ENCODE data around the gene F11. TPM values are rescaled to one million over a fixed set of nuclear protein-coding genes. Genes with fewer than 3 reads are reported as not detected.
"Not testable (repeated sequence)": the region's sequence is repeated elsewhere in the genome, so short reads cannot be mapped to it uniquely, and the experiment has no call there.

The F11 gene
- total RNA-seq, 1 donor from 2014 or later = not detected

- no peaks in the 10 kb centered on the region for H3K4me1 Mint-ChIP-seq
Measured at GRCh38 chr4:186241616-186242015, 24.4 kb upstream of the F11 start.

DNA sequence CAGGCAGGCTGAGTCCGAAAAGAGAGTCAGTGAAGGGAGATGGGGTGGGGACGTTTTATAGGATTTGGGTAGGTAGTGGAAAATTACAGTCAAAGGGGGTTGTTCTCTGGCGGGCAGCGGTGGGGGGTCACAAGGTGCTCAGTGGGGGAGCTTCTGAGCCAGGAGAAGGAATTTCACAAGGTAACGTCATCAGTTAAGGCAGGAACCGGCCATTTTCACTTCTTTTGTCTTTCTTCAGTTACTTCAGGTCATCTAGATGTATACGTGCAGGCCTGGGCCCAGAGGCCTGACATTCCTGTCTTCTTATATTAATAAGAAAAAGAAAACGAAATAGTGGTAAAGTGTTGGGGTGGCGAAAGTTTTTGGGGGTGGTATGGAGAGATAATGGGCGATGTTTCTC is 24.0 kb upstream of the F11 start:
- DNase-seq; H3K4me3 Mint-ChIP-seq; H3K36me3 Mint-ChIP-seq (ENCODE audit: low read depth); H3K27ac Mint-ChIP-seq; H3K9me3 Mint-ChIP-seq; H3K27me3 Mint-ChIP-seq; intact Hi-C loops (cut with micrococcal nuclease); H3K4me1 Mint-ChIP-seq: not testable (repeated sequence)

More at GRCh38 chr4:186241616-186242015, 24.4 kb upstream of the F11 start:
- intact Hi-C loops (cut with micrococcal nuclease) = no loop called here
- Mint-ChIP-seq H3K4me3 (no peak overlapping the region), H3K27me3 (no peaks in the 10 kb centered on the region), H3K36me3 (ENCODE audit: low read depth) (no peaks in the 10 kb centered on the region), H3K27ac (no peak overlapping the region), H3K9me3 (no peaks in the 10 kb centered on the region)
- DNase-seq = no peak

DNA sequence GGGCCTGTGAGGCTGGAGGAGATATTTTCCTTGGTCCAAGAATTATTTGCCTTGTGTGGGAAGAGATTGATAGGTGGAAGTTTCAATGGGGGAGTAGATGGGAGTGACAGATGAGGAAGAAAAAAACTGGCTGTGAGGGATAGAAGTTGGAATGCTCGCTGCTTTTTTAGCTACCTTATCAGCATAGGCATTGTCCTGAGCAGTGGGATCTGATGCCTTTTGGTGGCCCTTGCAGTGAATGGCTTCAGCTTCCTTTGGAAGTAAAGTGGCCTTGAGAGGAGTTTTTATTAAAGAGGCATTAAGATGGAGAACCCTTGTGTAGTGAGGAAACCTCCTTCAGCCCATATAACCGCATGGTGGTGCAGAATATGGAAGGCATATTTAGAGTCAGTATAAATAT is 22.7 kb upstream of the F11 start:
- DNase-seq = no peak
- Mint-ChIP-seq H3K27ac (no peak overlapping the region), H3K4me1 (no peaks in the 10 kb centered on the region), H3K27me3 (no peaks in the 10 kb centered on the region), H3K36me3 (ENCODE audit: low read depth) (no peaks in the 10 kb centered on the region), H3K9me3 (no peaks in the 10 kb centered on the region), H3K4me3 (no peak overlapping the region)
- intact Hi-C loops (cut with micrococcal nuclease) = no loop called here

GRCh38 chr4:186244835-186245234 is 21.2 kb upstream of the F11 start:
- no peak for DNase-seq
- no peaks in the 10 kb centered on the region for H3K9me3 Mint-ChIP-seq
- no peak overlapping the region for H3K4me3 Mint-ChIP-seq
- intact Hi-C loops (cut with micrococcal nuclease) = no loop called here
- no peak overlapping the region for H3K27ac Mint-ChIP-seq
- no peaks in the 10 kb centered on the region for H3K4me1 Mint-ChIP-seq
- no peaks in the 10 kb centered on the region for H3K27me3 Mint-ChIP-seq
- H3K36me3 Mint-ChIP-seq (ENCODE audit: low read depth) = no peaks in the 10 kb centered on the region

DNA sequence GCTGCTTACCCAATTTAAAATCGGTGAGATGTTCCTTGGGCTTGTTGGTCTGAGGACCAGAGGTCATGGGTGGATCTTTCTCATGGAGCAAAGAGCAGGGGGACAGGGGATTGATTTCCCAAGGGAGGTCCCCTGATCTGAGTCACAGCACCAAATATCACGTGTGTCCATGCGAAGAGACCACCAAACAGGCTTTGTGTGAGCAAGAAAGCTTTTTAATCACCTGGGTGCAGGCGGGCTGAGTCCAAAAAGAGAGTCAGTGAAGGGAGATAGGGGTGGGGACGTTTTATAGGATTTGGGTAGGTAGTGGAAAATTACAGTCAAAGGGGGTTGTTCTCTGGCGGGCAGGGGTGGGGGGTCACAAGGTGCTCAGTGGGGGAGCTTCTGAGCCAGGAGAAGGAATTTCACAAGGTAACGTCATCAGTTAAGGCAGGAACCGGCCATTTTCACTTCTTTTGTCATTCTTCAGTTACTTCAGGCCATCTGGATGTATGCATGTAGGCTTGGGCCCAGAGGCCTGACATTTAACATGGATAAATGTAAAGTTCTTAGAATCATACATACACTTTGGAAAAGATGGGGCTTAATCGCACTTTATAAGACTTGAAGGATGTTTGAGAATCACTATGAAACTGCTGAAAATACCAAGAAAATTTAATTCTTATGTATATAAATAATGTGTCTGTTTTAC is 18.8 kb upstream of the F11 start:
- H3K4me1 Mint-ChIP-seq; H3K36me3 Mint-ChIP-seq (ENCODE audit: low read depth); intact Hi-C loops (cut with micrococcal nuclease); H3K4me3 Mint-ChIP-seq; H3K27ac Mint-ChIP-seq; DNase-seq; H3K9me3 Mint-ChIP-seq; H3K27me3 Mint-ChIP-seq: not testable (repeated sequence)

DNA sequence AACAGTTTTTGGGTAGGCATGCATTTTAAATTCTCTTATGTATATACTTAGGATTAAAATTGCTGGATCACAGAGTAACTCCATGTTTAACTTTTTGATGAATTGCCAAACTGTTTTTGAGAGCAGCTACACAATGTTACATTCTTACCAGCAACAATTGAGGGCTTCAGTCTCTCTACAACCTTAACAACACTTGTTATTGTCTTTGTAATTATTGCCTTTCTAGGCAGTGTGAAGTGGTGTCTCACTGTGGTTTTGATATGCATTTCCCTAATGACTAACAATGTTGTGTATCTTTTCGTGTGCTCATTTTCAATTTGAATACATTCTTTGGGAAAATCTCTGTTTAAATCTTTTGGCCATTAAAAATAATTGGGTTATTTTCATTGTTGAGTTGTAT is 17.3 kb upstream of the F11 start:
- no peaks in the 10 kb centered on the region for H3K36me3 Mint-ChIP-seq (ENCODE audit: low read depth)
- H3K27me3 Mint-ChIP-seq = no peaks in the 10 kb centered on the region
- H3K9me3 Mint-ChIP-seq = no peaks in the 10 kb centered on the region
- DNase-seq = no peak
- intact Hi-C loops (cut with micrococcal nuclease) = no loop called here
- no peaks in the 10 kb centered on the region for H3K4me1 Mint-ChIP-seq
- no peak overlapping the region for H3K27ac Mint-ChIP-seq
- no peak overlapping the region for H3K4me3 Mint-ChIP-seq

- Mint-ChIP-seq H3K9me3 (no peaks in the 10 kb centered on the region), H3K27me3 (no peaks in the 10 kb centered on the region), H3K36me3 (ENCODE audit: low read depth) (no peaks in the 10 kb centered on the region), H3K27ac (no peak overlapping the region), H3K4me3 (no peak overlapping the region), H3K4me1 (no peaks in the 10 kb centered on the region)
- intact Hi-C loops (cut with micrococcal nuclease) = no loop called here
- no peak for DNase-seq
Measured at GRCh38 chr4:186249785-186250754, 15.9 kb upstream of the F11 start.

DNA sequence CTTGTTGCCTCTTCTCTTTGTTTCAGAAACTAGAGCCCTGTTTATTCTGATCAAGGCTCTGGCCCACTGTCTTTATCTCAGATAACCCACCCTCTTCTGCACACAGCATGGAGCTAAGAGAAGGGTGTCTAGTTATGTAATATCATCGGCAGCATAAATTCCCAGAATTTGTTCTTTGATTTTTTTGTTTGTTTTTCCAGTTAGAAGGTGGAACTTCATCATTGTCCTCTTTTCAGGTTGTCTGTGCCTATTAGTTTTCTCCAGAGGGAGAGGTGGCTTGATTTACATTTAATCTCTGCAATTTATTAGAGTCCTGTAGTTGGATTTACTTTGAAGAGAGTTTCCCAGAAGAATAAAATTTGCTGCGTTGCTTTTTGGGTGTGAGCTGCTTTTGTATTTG is 15.2 kb upstream of the F11 start:
- Mint-ChIP-seq H3K36me3 (ENCODE audit: low read depth) (no peaks in the 10 kb centered on the region), H3K4me1 (no peaks in the 10 kb centered on the region), H3K27me3 (no peaks in the 10 kb centered on the region), H3K4me3 (no peak overlapping the region), H3K9me3 (no peaks in the 10 kb centered on the region), H3K27ac (no peak overlapping the region)
- no peak for DNase-seq
- intact Hi-C loops (cut with micrococcal nuclease) = no loop called here

- intact Hi-C loops (cut with micrococcal nuclease) = no loop called here
- Mint-ChIP-seq H3K27ac (no peak overlapping the region), H3K4me3 (no peak overlapping the region), H3K27me3 (no peaks in the 10 kb centered on the region), H3K9me3 (no peaks in the 10 kb centered on the region), H3K36me3 (ENCODE audit: low read depth) (no peaks in the 10 kb centered on the region), H3K4me1 (no peaks in the 10 kb centered on the region)
- no peak for DNase-seq
Measured at GRCh38 chr4:186255122-186255521, 10.9 kb upstream of the F11 start.

- no peak for DNase-seq
- H3K9me3 Mint-ChIP-seq = no peaks in the 10 kb centered on the region
- no peak overlapping the region for H3K27ac Mint-ChIP-seq
- H3K4me1 Mint-ChIP-seq = no peaks in the 10 kb centered on the region
- H3K36me3 Mint-ChIP-seq (ENCODE audit: low read depth) = no peaks in the 10 kb centered on the region
- no peak overlapping the region for H3K4me3 Mint-ChIP-seq
- H3K27me3 Mint-ChIP-seq = peaks cover 1% of the 10 kb centered on the region
- intact Hi-C loops (cut with micrococcal nuclease) = no loop called here
Measured at GRCh38 chr4:186258216-186258811, 7.7 kb upstream of the F11 start.

DNA sequence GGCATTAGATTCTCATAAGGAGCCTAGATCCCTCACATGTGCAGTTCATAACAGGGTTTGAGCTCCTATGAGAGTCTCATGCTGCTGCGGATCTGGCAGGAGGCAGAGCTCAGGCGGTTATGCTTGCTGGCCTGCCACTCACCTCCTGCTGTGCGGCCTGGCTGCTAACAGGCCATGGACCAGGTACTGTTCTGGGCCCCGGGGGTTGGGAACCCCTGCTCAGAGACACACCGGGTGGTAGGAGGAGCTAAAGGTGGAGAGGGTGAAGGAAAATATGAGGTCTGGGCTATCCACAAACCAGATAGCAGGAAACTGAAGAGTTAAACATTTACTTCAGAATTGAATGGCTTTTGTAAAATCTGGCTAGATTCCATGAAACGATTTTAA is 5.9 kb upstream of the F11 start:
- Mint-ChIP-seq H3K36me3 (ENCODE audit: low read depth) (no peaks in the 10 kb centered on the region), H3K9me3 (no peaks in the 10 kb centered on the region), H3K4me3 (no peak overlapping the region), H3K4me1 (no peaks in the 10 kb centered on the region), H3K27me3 (peaks cover 6% of the 10 kb centered on the region), H3K27ac (no peak overlapping the region)
- intact Hi-C loops (cut with micrococcal nuclease) = no loop called here
- no peak for DNase-seq

DNA sequence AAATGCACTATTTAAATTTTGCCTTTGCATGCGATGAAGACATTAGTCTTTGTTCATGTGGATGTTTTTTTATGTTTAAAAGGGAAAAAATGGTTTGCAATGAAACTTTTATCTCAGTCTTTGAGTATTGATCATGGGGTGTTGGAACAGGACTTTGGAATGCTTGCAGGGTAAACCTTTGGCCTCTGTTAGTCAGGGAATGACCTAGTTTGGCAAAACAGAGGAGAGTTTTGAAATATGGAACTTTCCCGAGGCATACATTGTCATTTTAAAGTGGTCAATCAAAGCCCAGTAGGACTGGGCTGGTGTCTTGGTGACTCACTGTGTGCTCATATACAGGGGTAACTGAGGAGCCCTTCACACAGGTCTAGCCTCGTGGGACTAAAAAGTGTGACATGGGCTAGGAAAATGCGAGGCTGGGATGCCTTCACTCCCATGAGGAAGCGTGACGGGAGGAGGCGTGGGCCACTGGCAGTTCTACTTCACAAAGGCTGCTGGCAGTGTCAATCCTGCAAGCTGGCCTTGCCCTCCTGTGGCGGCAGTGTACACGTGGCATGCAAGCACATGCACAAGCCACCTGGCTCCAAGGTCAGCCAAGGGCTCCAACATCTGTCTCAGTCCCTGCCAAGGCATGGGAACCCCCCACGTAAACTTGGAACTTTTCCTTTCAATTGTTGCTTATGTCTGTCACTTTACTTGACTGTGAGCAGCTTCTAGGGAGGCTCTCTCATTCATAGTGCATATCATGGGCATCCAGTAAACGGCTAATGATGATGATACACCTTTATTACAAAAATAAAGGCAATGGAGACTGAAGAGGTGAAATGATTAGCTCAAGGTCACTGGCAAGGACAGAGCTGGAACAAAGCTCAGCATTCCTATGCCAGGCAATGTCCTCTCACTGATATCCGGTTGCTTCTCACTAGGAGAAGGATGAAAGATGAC is 5.2 kb upstream of the F11 start:
- Mint-ChIP-seq H3K27me3 (peaks cover 6% of the 10 kb centered on the region), H3K4me1 (no peaks in the 10 kb centered on the region), H3K27ac (no peak overlapping the region), H3K36me3 (ENCODE audit: low read depth) (no peaks in the 10 kb centered on the region), H3K4me3 (no peak overlapping the region), H3K9me3 (no peaks in the 10 kb centered on the region)
- no peak for DNase-seq
- intact Hi-C loops (cut with micrococcal nuclease) = no loop called here

DNA sequence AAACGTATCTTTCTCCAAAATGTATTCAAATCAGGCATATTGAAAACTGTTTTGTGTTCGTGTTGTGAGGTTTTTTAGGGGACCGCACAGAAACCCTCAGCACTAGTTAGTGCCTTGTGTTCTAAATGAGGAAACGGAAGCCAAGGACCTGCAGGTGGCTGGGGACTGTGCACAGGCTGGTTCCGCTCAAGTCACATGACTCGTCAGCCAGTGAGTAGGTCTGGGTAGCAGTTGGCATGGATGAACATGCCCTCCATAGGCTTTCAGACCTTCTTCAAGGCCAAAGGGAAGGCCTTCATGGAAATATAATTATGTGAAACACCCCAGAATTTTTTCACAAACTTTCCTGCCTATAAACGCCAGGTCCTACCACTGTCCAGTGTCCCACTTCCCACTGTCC is 1.3 kb upstream of the F11 start:
- peaks cover 19% of the 10 kb centered on the region for H3K27me3 Mint-ChIP-seq
- H3K9me3 Mint-ChIP-seq = no peaks in the 10 kb centered on the region

More for the DNA sequence above, 1.3 kb upstream of the F11 start:
- DNase-seq = no peak
- no peak overlapping the region for H3K27ac Mint-ChIP-seq
- no peak overlapping the region for H3K4me3 Mint-ChIP-seq
- H3K36me3 Mint-ChIP-seq (ENCODE audit: low read depth) = no peaks in the 10 kb centered on the region
- intact Hi-C loops (cut with micrococcal nuclease) = no loop called here
- no peaks in the 10 kb centered on the region for H3K4me1 Mint-ChIP-seq
